ENCODE data around the gene TRNP1.
"Not testable (repeated sequence)": the region's sequence is repeated elsewhere in the genome, so short reads cannot be mapped to it uniquely, and the experiment has no call there.

The TRNP1 gene

GRCh38 chr1:26986658-26987057 lies 6.8 kb upstream of the TRNP1 start:
- TF ChIP-seq, protein P1, sequence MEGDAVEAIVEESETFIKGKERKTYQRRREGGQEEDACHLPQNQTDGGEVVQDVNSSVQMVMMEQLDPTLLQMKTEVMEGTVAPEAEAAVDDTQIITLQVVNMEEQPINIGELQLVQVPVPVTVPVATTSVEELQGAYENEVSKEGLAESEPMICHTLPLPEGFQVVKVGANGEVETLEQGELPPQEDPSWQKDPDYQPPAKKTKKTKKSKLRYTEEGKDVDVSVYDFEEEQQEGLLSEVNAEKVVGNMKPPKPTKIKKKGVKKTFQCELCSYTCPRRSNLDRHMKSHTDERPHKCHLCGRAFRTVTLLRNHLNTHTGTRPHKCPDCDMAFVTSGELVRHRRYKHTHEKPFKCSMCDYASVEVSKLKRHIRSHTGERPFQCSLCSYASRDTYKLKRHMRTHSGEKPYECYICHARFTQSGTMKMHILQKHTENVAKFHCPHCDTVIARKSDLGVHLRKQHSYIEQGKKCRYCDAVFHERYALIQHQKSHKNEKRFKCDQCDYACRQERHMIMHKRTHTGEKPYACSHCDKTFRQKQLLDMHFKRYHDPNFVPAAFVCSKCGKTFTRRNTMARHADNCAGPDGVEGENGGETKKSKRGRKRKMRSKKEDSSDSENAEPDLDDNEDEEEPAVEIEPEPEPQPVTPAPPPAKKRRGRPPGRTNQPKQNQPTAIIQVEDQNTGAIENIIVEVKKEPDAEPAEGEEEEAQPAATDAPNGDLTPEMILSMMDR (IDR thresholded peaks at IDR 0.05; ENCODE audit: extremely low read depth, missing control alignments) = no peak
- no peak for DNase-seq (ENCODE audit: low spot score)

DNA sequence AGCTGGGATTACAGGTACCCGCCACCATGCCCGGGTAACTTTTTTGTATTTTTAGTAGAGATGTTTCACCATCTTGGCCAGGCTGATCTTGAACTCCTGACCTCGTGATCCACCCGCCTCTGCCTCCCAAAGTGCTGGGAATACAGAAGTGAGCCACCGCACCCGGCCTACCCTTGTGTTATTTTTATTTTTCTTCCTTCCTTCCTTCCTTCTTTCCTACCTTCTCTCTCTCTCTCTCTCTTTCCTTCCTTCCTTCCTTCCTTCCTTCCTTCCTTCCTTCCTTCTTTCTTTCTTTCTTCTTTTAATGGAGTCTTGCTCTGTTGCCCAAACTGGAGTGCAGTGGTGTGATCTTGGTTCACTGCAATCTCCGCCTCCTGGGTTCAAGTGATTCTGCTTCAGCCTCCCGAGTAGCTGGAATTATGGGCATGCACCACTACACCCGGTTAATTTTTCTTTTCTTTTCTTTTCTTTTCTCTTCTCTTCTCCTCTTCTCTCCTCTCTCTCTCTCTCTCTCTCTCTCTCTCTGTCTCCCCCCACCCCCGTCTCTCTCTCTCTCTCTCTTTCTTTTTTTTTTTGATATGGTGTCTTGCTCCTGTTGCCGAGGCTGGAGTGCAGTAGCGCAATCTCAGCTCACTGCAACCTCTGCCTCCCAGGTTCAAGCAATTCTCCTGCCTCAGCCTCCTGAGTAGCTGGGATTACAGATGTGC lies 3.9 kb upstream of the TRNP1 start:
- DNase-seq (ENCODE audit: low spot score) = not testable (repeated sequence)

DNA sequence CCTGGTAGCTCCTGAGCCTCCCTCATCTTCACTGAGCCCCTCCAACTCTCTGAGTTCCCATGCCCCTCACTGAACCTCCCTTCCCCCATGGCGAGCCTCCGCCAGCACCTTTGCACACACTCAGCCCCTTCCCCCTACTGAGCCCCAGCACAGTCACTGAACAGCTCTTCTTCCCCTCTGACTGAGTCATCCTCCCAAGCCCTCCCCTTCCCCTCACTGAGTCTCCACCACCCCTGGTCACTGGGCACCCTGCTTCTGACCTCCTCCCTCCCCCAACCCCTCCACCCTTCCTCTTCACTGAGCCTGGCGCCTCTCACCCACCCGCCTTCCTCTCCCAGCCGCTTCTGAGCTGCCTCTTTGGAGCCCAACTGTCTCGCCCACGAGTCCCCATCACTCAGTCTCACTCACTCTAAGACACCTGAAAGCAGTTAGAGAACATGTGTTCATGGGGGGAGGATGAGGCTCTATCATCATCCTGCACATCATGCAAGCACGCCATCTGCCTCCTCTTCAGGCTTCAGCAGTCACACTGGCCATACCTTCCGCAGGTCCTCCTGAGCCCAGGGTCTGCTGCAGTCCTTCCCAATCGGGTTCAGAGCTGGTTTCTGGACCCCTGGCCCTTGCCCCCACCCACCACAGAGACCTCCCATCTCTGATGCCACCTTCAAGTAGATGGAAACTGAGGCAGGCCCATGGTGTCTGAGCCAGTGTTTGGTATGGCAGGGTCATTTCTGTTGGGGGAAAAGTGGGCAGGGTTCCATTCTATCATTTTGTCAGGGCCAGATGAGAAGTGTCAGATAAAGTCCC lies 2.0 kb upstream of the TRNP1 start:
- DNase-seq (ENCODE audit: low spot score) = peak; percentile 72
- TF ChIP-seq, protein P1 (IDR thresholded peaks at IDR 0.05; ENCODE audit: extremely low read depth, missing control alignments) = no peak

DNA sequence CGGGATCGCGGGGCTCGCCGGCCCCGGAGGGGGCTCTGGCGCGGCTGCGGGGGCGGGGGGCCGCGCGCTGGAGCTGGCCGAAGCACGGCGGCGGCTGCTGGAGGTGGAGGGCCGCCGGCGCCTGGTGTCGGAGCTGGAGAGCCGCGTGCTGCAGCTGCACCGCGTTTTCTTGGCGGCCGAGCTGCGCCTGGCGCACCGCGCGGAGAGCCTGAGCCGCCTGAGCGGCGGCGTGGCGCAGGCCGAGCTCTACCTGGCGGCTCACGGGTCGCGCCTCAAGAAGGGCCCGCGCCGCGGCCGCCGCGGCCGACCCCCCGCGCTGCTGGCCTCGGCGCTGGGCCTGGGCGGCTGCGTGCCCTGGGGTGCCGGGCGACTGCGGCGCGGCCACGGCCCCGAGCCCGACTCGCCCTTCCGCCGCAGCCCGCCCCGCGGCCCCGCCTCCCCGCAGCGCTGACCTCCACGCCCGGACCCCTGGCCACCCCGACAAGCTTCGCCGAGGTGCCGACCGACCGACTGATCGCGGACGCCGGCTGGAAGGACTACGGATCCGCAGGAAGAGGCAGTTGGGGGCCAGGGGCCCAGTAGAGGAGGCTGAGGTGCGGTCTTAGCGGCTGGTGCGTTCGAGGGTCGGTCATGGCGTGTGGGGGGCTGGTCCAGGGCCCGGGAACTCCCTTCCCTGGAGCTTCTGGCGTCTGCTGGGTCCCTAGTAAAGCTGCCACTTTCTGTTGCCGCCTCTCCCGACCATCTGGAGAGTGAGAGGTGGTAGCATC lies 711 bp downstream of the TRNP1 start:
- TF ChIP-seq, protein P1 (IDR thresholded peaks at IDR 0.05; ENCODE audit: extremely low read depth, missing control alignments) = no peak
- DNase-seq (ENCODE audit: low spot score) = peak; percentile 65

DNA sequence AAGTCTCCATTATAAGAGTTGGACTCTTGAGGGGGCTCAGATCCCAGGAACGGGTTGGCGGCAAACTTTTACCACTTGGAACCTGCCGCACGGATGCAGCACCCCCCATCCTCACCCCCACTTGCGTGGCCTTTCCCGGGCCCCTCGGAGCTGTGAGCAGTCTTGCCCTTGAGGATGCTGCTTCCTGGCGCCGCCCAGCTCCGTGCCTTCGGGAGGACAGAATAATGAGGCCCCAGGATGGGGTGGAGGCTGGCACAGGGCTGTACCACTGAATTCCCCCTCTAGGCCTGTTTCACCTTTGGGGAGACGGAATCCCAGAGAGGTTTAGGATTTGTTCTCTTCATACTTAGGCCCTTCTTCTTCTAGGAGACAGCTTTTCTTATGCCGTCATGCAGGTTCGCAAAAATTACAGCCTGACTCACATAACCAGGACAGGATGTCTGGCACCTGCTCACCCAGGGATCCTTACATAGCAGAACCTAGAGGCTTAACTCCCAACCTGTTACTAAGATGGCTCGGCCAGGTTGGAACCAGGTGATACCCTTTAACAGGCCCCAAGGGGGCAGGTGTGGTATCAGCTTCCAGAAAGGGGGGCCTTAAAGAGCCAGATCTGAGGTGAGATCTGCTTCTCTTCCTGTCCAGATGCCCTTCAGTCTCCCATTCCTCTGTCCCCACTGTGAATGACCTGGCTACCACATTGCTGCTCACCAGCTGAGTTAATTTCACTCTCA lies 1.5 kb downstream of the TRNP1 start:
- TF ChIP-seq, protein P1 (IDR thresholded peaks at IDR 0.05; ENCODE audit: extremely low read depth, missing control alignments) = no peak
- DNase-seq (ENCODE audit: low spot score) = no peak

GRCh38 chr1:26996024-26996423 lies 2.5 kb downstream of the TRNP1 start:
- no peak for DNase-seq (ENCODE audit: low spot score)
- TF ChIP-seq, protein P1 (IDR thresholded peaks at IDR 0.05; ENCODE audit: extremely low read depth, missing control alignments) = no peak

DNA sequence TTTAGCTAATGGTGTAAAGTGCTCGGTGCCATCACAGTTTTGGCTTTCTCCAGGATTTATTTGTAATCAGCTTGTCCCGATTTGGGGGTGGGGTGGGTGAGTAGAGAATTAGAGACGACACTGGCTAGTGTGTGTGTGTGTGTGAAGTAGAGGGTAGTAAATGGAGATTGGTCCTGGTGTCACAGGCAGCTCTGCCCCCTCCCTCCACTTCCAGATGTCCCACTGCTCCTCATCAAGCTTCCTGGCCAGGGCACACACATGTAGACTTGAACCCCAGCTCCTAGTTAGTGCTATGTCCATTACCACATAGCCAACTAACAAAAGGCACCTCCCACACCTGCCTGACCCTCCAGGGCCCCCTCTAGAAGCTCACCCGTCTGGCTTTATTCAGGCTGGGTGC lies 3.2 kb downstream of the TRNP1 start:
- TF ChIP-seq, protein P1 (IDR thresholded peaks at IDR 0.05; ENCODE audit: extremely low read depth, missing control alignments) = no peak
- DNase-seq (ENCODE audit: low spot score) = no peak
